Right lobe of liver (tissue), 6 donors: ENCODE measurements around the gene SLC5A3. TPM values are rescaled to one million over a fixed set of nuclear protein-coding genes. Genes with fewer than 3 reads are reported as not detected.

Source experiments
- ATAC-seq, 4 donors: fragments of 200-7000 bp; cut with Tn5 transposase; one replicate each; pipeline ENCODE4 v1.9.1; 2020; ENCODE audit warnings: mild to moderate bottlenecking in 4 of 4, moderate library complexity in 4 of 4
- DNase-seq, 3 donors: peaks; one replicate each; pipeline ENCODE4 v3.0.0-alpha.2; 2020
- H3K27ac ChIP-seq, 3 donors: fragments of 200-600 bp; one replicate each; pipeline ENCODE4 v1.8.0; 2022
- H3K27me3 ChIP-seq, 2 donors: fragments of 200-600 bp; one replicate each; pipeline ENCODE4 v1.8.0; 2022
- H3K36me3 ChIP-seq, 4 donors: fragments of 200-600 bp; sonication (generic) in 1 of 4; one replicate each; pipeline versions ENCODE4 v1.5.1 to v1.8.0; 2017 to 2022; ENCODE audit warnings: control low read depth in 1 of 4
- H3K4me1 ChIP-seq, 4 donors: fragments of 200-600 bp; sonication (generic) in 1 of 4; one replicate each; pipeline versions ENCODE4 v1.5.1 to v1.8.0; 2017 to 2022; ENCODE audit warnings: control low read depth in 1 of 4
- H3K4me3 ChIP-seq, 3 donors: fragments of 200-600 bp; one replicate each; pipeline ENCODE4 v1.8.0; 2022
- H3K9me3 ChIP-seq, 4 donors: fragments of 200-600 bp; sonication (generic) in 1 of 4; one replicate each; pipeline versions ENCODE4 v1.5.1 to v1.8.0; 2017 to 2022; ENCODE audit warnings: control low read depth in 1 of 4
- POLR2A ChIP-seq: fragments of 450-650 bp; IDR thresholded peaks from one replicate; pipeline ENCODE4 v1.6.1; 2017; ENCODE audit warnings: antibody characterized with exemption, mild to moderate bottlenecking
- WGBS: methylation state at CpG from one replicate; pipeline ENCODE4 v1.1.6; 2018; ENCODE audit warnings: low coverage, low lambda C conversion rate; ENCODE audit not compliant: insufficient coverage; ENCODE audit errors: missing lambda C conversion rate; 5-methylcytosine and 5-hydroxymethylcytosine counted together
- intact Hi-C, 2 donors: fragments of 100-400 bp; cut with DNase I; formaldehyde crosslinking; loops; one replicate each; pipeline versions ENCODE4 v1.11.2 to v1.14.1; 2022
- total RNA-seq, 6 experiments: library from RNA; depleted of rRNA in 2 of 6; stranded (reverse); fragments of >200 nt in 2 of 6; fragmentation: NEBNext Ultra II Directional in 3 of 6; extraction: Animal tissue kit (Norgen Biotek cat#: 25700) in 3 of 6; gene quantifications; one replicate each; pipeline versions ENCODE4 v1.1.0 to v1.2.4, GENCODE V29; 2016 to 2023
- TF ChIP-seq, protein P1 (sequence below), 4 donors: fragments of 200-600 bp in 3 of 4; fragments of 450-650 bp in 1 of 4; IDR thresholded peaks; one replicate each; pipeline versions ENCODE4 v1.5.1 to v1.8.0; 2016 to 2022; ENCODE audit warnings: antibody characterized with exemption in 4 of 4, mild to moderate bottlenecking in 2 of 4
- donor health status: DM: no; HTN: yes; CAD: no.
- donor health status: DM: no; HTN: no; CAD: no.
- donor health status: DM: no; HTN: no; CAD: no.
- donor health status: DM: no; HTN: yes; CAD: no.
- donor health status: DM: no; HTN: yes; CAD: no.

The SLC5A3 gene
- total RNA-seq, 6 experiments from 2014 or later = 8.0 to 12.7 (median 10.1) TPM

DNA sequence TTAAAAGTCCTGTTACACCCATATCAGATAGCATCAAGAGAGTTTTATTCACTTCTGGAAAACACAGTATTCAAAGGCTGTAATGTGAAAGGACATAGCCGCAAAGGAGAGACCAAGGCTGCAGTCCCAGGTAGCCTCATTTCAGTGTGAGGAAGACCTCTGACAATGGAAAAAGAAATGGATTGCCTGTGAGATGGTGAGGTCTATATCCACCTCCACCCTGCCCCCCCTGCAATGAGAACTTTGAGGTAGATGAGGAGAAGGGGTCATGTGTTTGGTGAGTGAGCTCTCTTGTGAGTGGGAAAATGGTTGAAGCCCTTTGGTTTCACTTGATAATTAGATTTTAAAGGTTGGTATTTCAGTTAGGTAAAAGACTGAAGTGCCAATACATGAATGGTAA lies 3.5 kb downstream of the SLC5A3 start:
- intact Hi-C loops = no loop called here
- 100% methylated on average over 1 of the region's 1 CpG for WGBS

DNA sequence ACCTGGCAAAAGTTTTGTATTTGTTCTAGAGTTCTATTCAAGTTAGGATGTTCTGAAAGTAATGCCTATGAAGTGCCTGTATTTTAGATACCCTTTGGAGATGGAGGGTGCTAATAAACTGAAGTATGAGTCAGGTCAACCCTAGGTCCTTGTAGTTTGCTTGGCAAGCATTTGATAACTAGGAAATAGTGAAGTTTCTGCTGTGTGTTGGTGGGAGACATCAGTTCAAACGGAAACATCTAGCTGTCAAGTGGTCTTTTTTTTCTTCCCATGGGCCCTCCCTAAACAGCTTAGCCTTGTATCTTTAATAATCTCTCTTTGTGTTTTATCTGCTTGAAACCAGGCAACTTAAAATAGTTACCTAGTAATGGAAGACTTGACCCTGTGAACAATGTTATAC lies 4.5 kb downstream of the SLC5A3 start:
- H3K9me3 ChIP-seq = no peaks in the 10 kb centered on the region
- intact Hi-C loops = no loop called here
- no peak for TF ChIP-seq POLR2A
- TF ChIP-seq, protein P1, sequence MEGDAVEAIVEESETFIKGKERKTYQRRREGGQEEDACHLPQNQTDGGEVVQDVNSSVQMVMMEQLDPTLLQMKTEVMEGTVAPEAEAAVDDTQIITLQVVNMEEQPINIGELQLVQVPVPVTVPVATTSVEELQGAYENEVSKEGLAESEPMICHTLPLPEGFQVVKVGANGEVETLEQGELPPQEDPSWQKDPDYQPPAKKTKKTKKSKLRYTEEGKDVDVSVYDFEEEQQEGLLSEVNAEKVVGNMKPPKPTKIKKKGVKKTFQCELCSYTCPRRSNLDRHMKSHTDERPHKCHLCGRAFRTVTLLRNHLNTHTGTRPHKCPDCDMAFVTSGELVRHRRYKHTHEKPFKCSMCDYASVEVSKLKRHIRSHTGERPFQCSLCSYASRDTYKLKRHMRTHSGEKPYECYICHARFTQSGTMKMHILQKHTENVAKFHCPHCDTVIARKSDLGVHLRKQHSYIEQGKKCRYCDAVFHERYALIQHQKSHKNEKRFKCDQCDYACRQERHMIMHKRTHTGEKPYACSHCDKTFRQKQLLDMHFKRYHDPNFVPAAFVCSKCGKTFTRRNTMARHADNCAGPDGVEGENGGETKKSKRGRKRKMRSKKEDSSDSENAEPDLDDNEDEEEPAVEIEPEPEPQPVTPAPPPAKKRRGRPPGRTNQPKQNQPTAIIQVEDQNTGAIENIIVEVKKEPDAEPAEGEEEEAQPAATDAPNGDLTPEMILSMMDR (IDR thresholded peaks at IDR 0.05) = no peak
- ATAC-seq (no peak), DNase-seq (no peak)
- H3K4me1 ChIP-seq = peaks cover 0 to 37% (median 15%) of the 10 kb centered on the region in 4 donors
- 80% methylated on average over 1 of the region's 1 CpG for WGBS
- H3K4me3 ChIP-seq = no peak overlapping the region
- no peaks in the 10 kb centered on the region for H3K27me3 ChIP-seq
- H3K27ac ChIP-seq = no peak overlapping the region
- no peaks in the 10 kb centered on the region for H3K36me3 ChIP-seq

More for the DNA sequence above, 3.5 kb downstream of the SLC5A3 start:
- no peaks in the 10 kb centered on the region for H3K9me3 ChIP-seq
- no peaks in the 10 kb centered on the region for H3K27me3 ChIP-seq
- no peak overlapping the region for H3K4me3 ChIP-seq
- H3K27ac ChIP-seq = no peak overlapping the region
- no peak for ATAC-seq
- DNase-seq = no peak
- peaks cover 0 to 29% (median 13%) of the 10 kb centered on the region in 4 donors for H3K4me1 ChIP-seq
- no peak for TF ChIP-seq POLR2A
- TF ChIP-seq, protein P1 (IDR thresholded peaks at IDR 0.05) = no peak
- H3K36me3 ChIP-seq = no peaks in the 10 kb centered on the region

GRCh38 chr21:34078915-34079314 lies 5.5 kb downstream of the SLC5A3 start:
- intact Hi-C loops = no loop called here
- no peak for TF ChIP-seq POLR2A
- TF ChIP-seq, protein P1 (IDR thresholded peaks at IDR 0.05) = no peak
- Histone ChIP-seq H3K36me3 (no peaks in the 10 kb centered on the region), H3K27ac (peak overlapping the region in 1 of 3 donors; percentile 5), H3K27me3 (no peaks in the 10 kb centered on the region), H3K9me3 (no peaks in the 10 kb centered on the region), H3K4me1 (peaks cover 0 to 37% (median 15%) of the 10 kb centered on the region in 4 donors), H3K4me3 (no peak overlapping the region)
- 12% methylated on average over 2 of the region's 2 CpGs for WGBS
- peak in 2 of 3 donors; percentile 31 to 56 for DNase-seq
- ATAC-seq = peak; percentile 65 to 73 (median 71)

DNA sequence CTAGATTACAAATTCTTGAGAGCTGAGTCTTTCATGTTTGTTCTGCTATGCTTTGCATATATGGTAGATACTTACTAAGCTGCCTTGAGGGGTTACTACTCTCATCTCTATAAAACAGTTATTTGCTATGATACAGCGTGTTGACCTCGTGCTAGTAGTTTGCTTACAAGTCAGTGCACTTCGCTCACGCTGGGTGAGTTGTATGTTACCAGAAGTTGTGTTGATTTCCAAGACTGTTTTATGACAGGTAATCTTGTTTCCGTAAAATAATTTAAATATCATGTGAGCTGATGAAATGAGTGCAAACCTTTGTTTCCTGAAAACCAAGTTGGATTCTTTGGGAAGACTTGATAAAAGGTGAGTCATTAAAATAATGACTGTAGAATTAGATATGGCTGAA lies 7.3 kb downstream of the SLC5A3 start:
- Histone ChIP-seq H3K9me3 (no peaks in the 10 kb centered on the region), H3K27ac (no peak overlapping the region), H3K4me1 (peaks cover 0 to 24% (median 12%) of the 10 kb centered on the region in 4 donors), H3K36me3 (no peaks in the 10 kb centered on the region), H3K27me3 (no peaks in the 10 kb centered on the region), H3K4me3 (no peak overlapping the region)
- TF ChIP-seq, protein P1 (IDR thresholded peaks at IDR 0.05) = no peak
- no peak for TF ChIP-seq POLR2A
- WGBS = 91% methylated on average over 5 of the region's 5 CpGs
- no peak for ATAC-seq
- intact Hi-C loops = no loop called here
- DNase-seq = no peak

- TF ChIP-seq POLR2A = no peak
- TF ChIP-seq, protein P1 (IDR thresholded peaks at IDR 0.05) = no peak
- intact Hi-C loops = no loop called here
- Histone ChIP-seq H3K4me3 (no peak overlapping the region), H3K36me3 (no peaks in the 10 kb centered on the region), H3K27ac (no peak overlapping the region), H3K27me3 (no peaks in the 10 kb centered on the region), H3K9me3 (no peaks in the 10 kb centered on the region), H3K4me1 (peaks cover 0 to 25% (median 12%) of the 10 kb centered on the region in 4 donors)
- WGBS = 34% methylated on average over 4 of the region's 4 CpGs
- DNase-seq (no peak), ATAC-seq (peak in 1 of 4 donors; percentile 24)
Measured at GRCh38 chr21:34082769-34083168, 9.4 kb downstream of the SLC5A3 start.
